Measurements from ENCODE around the gene DNAJC13. TPM values are rescaled to one million over a fixed set of nuclear protein-coding genes. Genes with fewer than 3 reads are reported as not detected.

DNAJC13 gene
- total RNA-seq, 2 experiments from 2014 or later: 22.8 to 42.7 TPM

DNA sequence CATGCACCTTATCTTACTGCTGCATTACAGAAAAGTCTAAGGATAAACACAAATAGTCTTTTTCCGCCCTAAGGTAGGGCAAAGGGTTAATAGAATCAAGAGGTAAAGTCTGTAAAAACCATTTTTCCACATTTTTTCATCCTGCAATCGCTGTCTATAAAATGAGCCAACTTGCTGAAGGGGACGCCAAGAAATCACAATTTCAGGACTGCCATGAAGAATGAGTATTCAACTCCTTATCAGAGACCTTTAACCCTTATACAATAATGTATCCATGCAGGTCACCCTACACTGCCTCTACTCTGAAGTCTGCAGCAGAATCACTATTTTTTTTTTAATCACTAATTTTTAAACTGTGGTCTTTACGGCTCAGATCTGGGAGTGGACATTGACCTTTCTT is 1.1 kb upstream of the DNAJC13 start:
- H3K4me3 ChIP-seq (ENCODE audit: low read depth, low read length, poor library complexity, severe bottlenecking): no peak overlapping the region

DNA sequence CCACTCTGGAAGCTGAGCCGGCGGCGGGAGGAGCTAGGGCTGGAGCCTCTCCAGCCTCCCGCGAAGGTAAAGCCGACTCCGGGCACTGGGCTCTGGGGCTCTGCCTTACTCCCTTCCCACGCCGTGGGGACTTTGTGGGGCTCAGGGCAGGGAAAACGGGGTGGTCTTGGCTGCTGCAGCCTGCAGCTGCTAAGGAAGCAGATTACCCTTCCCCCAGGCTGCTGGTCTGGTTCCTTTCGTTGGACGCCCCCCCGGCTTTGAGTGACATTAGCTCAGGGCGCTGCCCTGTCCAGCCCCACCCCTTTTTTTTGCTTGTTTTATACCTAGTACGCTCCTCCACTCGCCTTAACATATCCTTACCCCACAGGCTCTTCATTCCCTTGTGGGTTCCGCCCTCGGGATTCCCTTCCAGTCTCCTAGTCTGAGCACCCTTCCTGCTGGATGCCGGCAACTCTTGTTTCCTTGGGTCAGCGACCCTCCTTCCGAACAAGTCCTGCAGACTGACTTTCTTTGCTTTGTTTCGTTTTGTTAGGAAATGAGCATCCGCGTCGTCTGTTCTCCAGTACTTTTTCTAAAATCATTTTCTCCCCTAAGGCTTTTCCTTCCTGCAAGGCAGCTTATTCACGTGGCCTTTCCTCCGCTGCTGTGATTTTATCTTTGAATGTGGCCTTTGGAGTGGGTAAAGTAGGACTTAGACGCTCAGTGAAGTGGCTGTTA is 551 bp downstream of the DNAJC13 start:
- intact Hi-C loops (cut with micrococcal nuclease; ENCODE audit: unreplicated experiment): loop anchor here (5.0 to 10.0 kb wide), 2 partner anchors 209 to 1523 kb away; partner anchors contain the start of gene ATP2C1
- H3K27ac ChIP-seq (ENCODE audit: low read depth, low read length, poor library complexity, severe bottlenecking): peak overlapping the region; percentile 64
- no peaks in the 10 kb centered on the region for H4K20me1 ChIP-seq (ENCODE audit: insufficient read depth, low read length)
- peaks cover 26% of the 10 kb centered on the region for H3K36me3 ChIP-seq (ENCODE audit: insufficient read depth, low read length)
- ChIA-PET CTCF (ENCODE audit: unreplicated experiment) (no interaction called here), POLR2A (interaction anchor here (0.6 to 1.9 kb wide), 15 partner anchors 9 to 126 kb away, joined by 3 to 13 read pairs (median 4); partner anchors contain the start of gene ACP3)
- H3K4me1 ChIP-seq (ENCODE audit: insufficient read depth, low read length, poor library complexity, severe bottlenecking): peaks cover 27% of the 10 kb centered on the region
- H3K9me2 ChIP-seq (ENCODE audit: insufficient read depth, low read length): no peaks in the 10 kb centered on the region
- DNase-seq (ENCODE audit: low spot score): peak; percentile 62
- H3K4me3 ChIP-seq (ENCODE audit: low read depth, low read length, poor library complexity, severe bottlenecking): peak overlapping the region; percentile 97
- no peaks in the 10 kb centered on the region for H3K9me3 ChIP-seq (ENCODE audit: low read length)
- TF ChIP-seq CTCF (conservative IDR thresholded peaks at IDR 0.05; ENCODE audit: low read length) (no peak), EZH2phosphoT487 (IDR thresholded peaks at IDR 0.05; ENCODE audit: borderline replicate concordance, low read depth, low read length) (no peak)
- no TSS peak for BruUV-seq (replicated peaks)
- peak overlapping the region; percentile 69 for H2AFZ ChIP-seq (ENCODE audit: low read length)
- peaks cover 49% of the 10 kb centered on the region for H3K79me2 ChIP-seq (ENCODE audit: insufficient read depth, low read depth, low read length)
- peak overlapping the region; percentile 85 for H3K4me2 ChIP-seq (ENCODE audit: low read length)

More for the DNA sequence above, 1.1 kb upstream of the DNAJC13 start:
- intact Hi-C loops (cut with micrococcal nuclease; ENCODE audit: unreplicated experiment): loop anchor here (5.0 to 10.0 kb wide), 2 partner anchors 211 to 1521 kb away; partner anchors contain the start of gene ATP2C1
- Histone ChIP-seq H2AFZ (ENCODE audit: low read length) (peak overlapping the region; percentile 97; the same call in 1 of the 2 replicates), H3K36me3 (ENCODE audit: insufficient read depth, low read length) (peaks cover 15% of the 10 kb centered on the region), H3K4me2 (ENCODE audit: low read length) (peak overlapping the region; percentile 91; the same call in 1 of the 2 replicates), H3K79me2 (ENCODE audit: insufficient read depth, low read depth, low read length) (peaks cover 36% of the 10 kb centered on the region), H4K20me1 (ENCODE audit: insufficient read depth, low read length) (no peaks in the 10 kb centered on the region), H3K9me2 (ENCODE audit: insufficient read depth, low read length) (no peaks in the 10 kb centered on the region), H3K9me3 (ENCODE audit: low read length) (no peaks in the 10 kb centered on the region), H3K27ac (ENCODE audit: low read depth, low read length, poor library complexity, severe bottlenecking) (no peak overlapping the region), H3K4me1 (ENCODE audit: insufficient read depth, low read length, poor library complexity, severe bottlenecking) (peaks cover 27% of the 10 kb centered on the region)
- ChIA-PET CTCF (ENCODE audit: unreplicated experiment) (no interaction called here), POLR2A (interaction anchor here (0.6 to 1.4 kb wide), 3 partner anchors 10 to 112 kb away, joined by 3 to 5 read pairs (median 4); no protein-coding TSS in a partner anchor)
- TF ChIP-seq EZH2phosphoT487 (IDR thresholded peaks at IDR 0.05; ENCODE audit: borderline replicate concordance, low read depth, low read length) (no peak), CTCF (conservative IDR thresholded peaks at IDR 0.05; ENCODE audit: low read length) (no peak)
- BruUV-seq (replicated peaks): no TSS peak
- no peak for DNase-seq (ENCODE audit: low spot score)

All from OCI-LY7 (cell line).